ENCODE data around the gene CSH2.
"Not testable (repeated sequence)": the region's sequence is repeated elsewhere in the genome, so short reads cannot be mapped to it uniquely, and the experiment has no call there.

The CSH2 gene

GRCh38 chr17:63894821-63895220, 21.3 kb upstream of the CSH2 start:
- DNase-seq, result not testable (repeated sequence)

GRCh38 chr17:63894021-63894420, 20.5 kb upstream of the CSH2 start:
- DNase-seq, result not testable (repeated sequence)

- not testable (repeated sequence) for DNase-seq
Measured at GRCh38 chr17:63892316-63893037, 19.0 kb upstream of the CSH2 start.

GRCh38 chr17:63889026-63889848, 15.8 kb upstream of the CSH2 start:
- peak; percentile 38 for DNase-seq

GRCh38 chr17:63885119-63885518, 11.6 kb upstream of the CSH2 start:
- not testable (repeated sequence) for DNase-seq

- not testable (repeated sequence) for DNase-seq
Measured at GRCh38 chr17:63882626-63883126, 9.2 kb upstream of the CSH2 start.

GRCh38 chr17:63881935-63882601, 8.6 kb upstream of the CSH2 start, which contains the start of gene GH2:
Gene GH2 (minus strand): TSS chr17:63881944. CDS start chr17:63881801, 143 bp downstream.
- peak; percentile 71 for DNase-seq

GRCh38 chr17:63881337-63881736, 7.9 kb upstream of the CSH2 start:
- not testable (repeated sequence) for DNase-seq

GRCh38 chr17:63880706-63881105, 7.2 kb upstream of the CSH2 start:
- no peak for DNase-seq

- not testable (repeated sequence) for DNase-seq
Measured at GRCh38 chr17:63878413-63878812, 4.9 kb upstream of the CSH2 start.

- DNase-seq, result not testable (repeated sequence)
Measured at GRCh38 chr17:63874693-63875092, 1.2 kb upstream of the CSH2 start.

GRCh38 chr17:63874061-63874626, 667 bp upstream of the CSH2 start:
- not testable (repeated sequence) for DNase-seq

GRCh38 chr17:63871646-63872365, 1.7 kb downstream of the CSH2 start:
- not testable (repeated sequence) for DNase-seq

- DNase-seq, result not testable (repeated sequence)
Measured at GRCh38 chr17:63870292-63870665, 3.2 kb downstream of the CSH2 start.

- DNase-seq, result not testable (repeated sequence)
Measured at GRCh38 chr17:63869491-63870291, 3.8 kb downstream of the CSH2 start.

GRCh38 chr17:63866625-63867024, 6.9 kb downstream of the CSH2 start:
- DNase-seq, result not testable (repeated sequence)

- no peak for DNase-seq
Measured at GRCh38 chr17:63859257-63859656, 14.2 kb downstream of the CSH2 start.

- not testable (repeated sequence) for DNase-seq
Measured at GRCh38 chr17:63856425-63856824, 17.1 kb downstream of the CSH2 start.

GRCh38 chr17:63855185-63855584, 18.3 kb downstream of the CSH2 start:
- DNase-seq, result no peak

- no peak for DNase-seq
Measured at GRCh38 chr17:63854709-63855108, 18.8 kb downstream of the CSH2 start.

GRCh38 chr17:63853260-63853659, 20.2 kb downstream of the CSH2 start:
- no peak for DNase-seq

Measured in CD4-positive, alpha-beta T cell treated with Interleukin-21 for 1 hour (primary cell).